ENCODE measurements around the gene TOP3B. TPM values are rescaled to one million over a fixed set of nuclear protein-coding genes. Genes with fewer than 3 reads are reported as not detected.

Gene TOP3B
- total RNA-seq, 2 experiments from 2014 or later: 45.6 to 51.6 TPM

DNA sequence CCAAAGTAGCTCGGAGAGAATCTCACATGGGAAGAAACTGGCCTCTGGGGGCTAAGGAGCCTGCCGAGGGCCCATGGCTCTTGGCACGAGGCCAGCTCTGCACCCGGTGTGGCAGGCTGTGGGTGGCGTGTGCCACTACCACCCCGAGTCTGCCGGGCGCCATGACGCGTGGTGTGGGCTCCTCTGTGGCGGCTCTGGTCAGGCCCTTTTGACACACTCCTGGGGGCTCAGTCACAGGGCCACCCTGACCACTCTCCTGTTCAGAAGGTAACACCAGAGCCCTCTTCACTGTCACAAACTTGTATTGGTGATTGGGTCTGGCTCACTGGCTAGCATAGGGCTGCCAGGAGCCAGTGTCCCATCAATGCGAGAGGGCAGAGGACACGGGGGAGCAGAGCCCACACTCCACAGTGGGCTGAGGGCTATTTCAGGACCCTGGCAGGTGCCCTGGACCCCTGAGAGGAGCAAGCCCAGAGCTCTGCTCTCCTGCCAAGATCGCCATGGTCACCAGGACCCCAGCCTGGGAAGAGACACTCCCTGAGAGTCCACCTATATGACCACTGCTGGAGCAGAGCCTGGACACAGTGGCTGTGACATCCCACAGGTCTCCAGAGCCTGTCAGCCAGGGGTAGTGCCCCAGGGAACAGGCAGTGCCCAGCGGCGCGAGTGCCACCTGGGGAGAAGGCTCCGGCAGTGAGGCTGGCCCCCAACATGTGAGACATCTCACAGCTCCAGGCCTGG is 21.3 kb downstream of the TOP3B start:
- no peaks in the 10 kb centered on the region for H3K4me1 Mint-ChIP-seq
- no peak overlapping the region for H3K4me3 Mint-ChIP-seq
- no peaks in the 10 kb centered on the region for H3K9me3 Mint-ChIP-seq
- H3K27me3 Mint-ChIP-seq: no peaks in the 10 kb centered on the region
- H3K36me3 Mint-ChIP-seq (ENCODE audit: low read depth): peaks cover 22% of the 10 kb centered on the region
- no peak for DNase-seq
- POLR2A ChIA-PET: no interaction called here
- no peak overlapping the region for H3K27ac Mint-ChIP-seq
- CTCF ChIA-PET: interaction anchor here (4.5 kb wide), 1 partner anchor 11 kb away, joined by 20 read pairs; no protein-coding TSS in a partner anchor

DNA sequence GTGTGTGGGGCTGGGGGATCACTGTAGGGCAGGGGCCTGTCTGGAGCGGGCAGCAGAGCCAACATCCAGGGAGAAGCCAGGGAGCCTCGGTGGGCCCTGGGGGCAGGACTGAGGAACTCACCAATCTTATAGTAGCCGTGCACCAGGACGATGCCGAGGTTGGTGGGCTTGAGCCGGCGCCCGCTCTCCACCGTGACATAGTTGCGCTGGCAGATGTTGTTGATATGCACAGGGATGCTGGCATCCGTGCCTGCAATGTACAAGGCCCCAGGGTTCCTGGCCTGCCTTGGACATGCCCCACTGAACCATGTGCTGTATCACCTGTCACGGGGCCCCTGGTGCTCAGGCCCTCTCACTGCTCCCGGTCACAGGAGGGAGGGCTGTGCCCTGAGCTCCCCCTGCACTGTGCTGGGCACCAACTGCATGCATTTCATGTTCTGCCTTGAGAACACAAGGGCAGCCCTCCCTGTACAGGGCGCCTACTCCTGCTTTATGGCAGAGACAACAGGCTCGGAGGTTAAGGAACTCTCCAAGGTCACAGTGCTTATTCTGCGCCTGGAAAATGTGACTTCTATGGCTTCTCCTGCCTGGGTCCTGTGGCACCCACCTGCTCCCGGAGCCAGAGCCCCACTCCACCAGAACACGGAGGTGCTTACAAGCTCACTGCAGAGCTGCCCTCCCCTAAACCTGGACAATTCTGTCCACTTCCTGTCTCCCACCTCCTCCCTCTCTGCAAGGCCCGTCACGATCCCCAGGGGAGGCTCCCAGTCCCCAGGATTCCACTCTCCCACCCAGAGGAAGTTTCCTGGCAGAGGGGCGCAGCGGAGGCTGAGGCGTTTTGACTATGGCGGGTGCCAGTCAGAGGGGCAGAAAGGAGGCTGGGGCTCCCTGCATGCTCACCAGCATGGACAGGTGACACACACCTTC is 22.1 kb downstream of the TOP3B start:
- peaks cover 19% of the 10 kb centered on the region for H3K36me3 Mint-ChIP-seq (ENCODE audit: low read depth)
- H3K4me3 Mint-ChIP-seq: no peak overlapping the region
- no peak overlapping the region for H3K27ac Mint-ChIP-seq
- H3K4me1 Mint-ChIP-seq: no peaks in the 10 kb centered on the region
- ChIA-PET CTCF (interaction anchor here (4.5 kb wide), 1 partner anchor 12 kb away, joined by 20 read pairs; no protein-coding TSS in a partner anchor), POLR2A (no interaction called here)
- no peaks in the 10 kb centered on the region for H3K9me3 Mint-ChIP-seq
- H3K27me3 Mint-ChIP-seq: no peaks in the 10 kb centered on the region
- DNase-seq: no peak

DNA sequence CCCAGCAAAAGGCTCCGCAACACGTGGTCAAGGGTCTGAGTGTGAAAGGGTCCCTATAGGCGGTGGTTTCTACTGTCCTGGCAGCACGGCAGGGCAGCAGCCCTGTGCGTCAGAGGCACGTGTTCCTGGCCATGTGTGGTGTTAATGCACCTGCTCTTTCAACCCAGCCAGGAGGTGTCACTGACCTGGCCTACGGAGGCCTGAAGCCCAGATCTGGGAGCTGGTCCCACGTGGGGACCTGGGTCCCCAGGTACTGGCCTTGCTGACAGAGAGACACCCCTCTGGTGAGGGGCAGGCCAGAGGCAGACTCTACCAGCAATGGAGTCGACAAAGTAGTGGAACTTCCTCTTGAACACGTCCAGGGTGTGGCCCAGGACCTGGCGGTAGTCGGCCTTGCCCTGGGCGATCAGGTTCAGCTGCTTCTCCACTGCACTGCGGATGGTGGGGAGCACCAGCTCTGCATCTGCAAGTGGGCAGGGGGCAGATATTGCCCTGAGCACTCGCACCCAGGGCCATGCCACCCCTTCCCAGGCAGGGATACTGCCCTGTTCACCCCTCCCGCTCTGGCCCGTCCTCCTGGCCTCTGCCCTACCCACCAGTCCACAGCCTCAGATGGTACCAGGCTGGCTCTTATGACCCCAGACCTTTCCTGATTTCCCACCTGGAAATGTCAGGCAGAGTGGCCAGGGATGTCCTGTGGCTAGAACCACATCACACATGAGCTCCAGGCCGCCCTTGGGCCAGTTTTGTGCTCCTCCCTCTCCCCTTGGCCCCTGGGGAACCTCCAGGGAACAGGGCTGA is 23.1 kb downstream of the TOP3B start:
- Mint-ChIP-seq H3K36me3 (ENCODE audit: low read depth) (peaks cover 15% of the 10 kb centered on the region), H3K4me1 (no peaks in the 10 kb centered on the region), H3K27ac (no peak overlapping the region), H3K4me3 (no peak overlapping the region), H3K9me3 (no peaks in the 10 kb centered on the region), H3K27me3 (no peaks in the 10 kb centered on the region)
- DNase-seq: no peak
- ChIA-PET POLR2A (no interaction called here), CTCF (interaction anchor here (4.5 kb wide), 1 partner anchor 13 kb away, joined by 20 read pairs; no protein-coding TSS in a partner anchor)

DNA sequence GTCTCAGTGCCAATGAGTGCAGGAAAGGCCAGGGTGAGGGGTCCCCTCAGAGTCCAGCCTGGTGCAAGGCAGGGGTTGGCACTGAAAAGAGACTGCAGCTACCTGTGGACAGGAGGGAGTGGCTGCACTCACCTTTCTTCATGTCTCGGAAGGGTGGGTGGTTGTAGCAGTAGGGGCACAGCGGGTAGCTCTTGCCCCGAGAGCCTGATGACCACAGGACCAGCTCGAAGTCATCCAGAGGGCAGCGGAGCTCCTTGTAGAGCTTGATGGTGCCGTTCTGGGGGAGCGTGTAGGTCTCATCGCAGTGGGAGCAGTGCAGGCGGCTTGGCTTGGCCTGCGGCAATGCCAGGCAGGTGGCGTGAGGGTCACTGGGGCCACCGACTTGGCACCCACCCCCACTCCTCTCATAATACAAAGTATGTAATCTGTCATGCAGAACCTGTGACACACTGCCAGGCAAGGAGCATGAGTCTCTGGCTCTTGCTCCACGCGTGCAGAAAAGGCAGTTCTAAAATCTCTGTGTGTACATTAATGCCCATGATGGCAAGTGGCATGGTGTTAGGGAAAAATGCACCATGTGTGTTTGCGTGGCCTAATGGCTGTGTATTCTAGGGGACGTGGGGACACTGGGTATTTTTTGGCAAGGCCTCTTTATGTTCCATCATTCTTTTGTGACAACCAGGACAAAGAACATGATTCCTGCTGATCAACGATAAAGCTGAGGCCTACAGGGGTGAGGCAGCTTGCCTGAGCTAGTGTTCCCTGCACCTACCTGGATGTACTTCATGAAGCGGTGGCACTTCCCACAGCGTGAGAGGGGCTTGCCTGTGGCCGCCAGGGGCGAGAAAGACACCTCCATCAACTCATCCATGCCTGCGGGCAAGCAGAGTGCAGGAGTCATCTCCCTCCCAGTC is 24.0 kb downstream of the TOP3B start:
- Mint-ChIP-seq H3K27ac (no peak overlapping the region), H3K4me1 (no peaks in the 10 kb centered on the region), H3K36me3 (ENCODE audit: low read depth) (peaks cover 12% of the 10 kb centered on the region), H3K9me3 (no peaks in the 10 kb centered on the region), H3K4me3 (no peak overlapping the region), H3K27me3 (no peaks in the 10 kb centered on the region)
- POLR2A ChIA-PET: no interaction called here
- no peak for DNase-seq
- CTCF ChIA-PET: interaction anchor here (4.5 kb wide), 1 partner anchor 14 kb away, joined by 20 read pairs; no protein-coding TSS in a partner anchor

DNA sequence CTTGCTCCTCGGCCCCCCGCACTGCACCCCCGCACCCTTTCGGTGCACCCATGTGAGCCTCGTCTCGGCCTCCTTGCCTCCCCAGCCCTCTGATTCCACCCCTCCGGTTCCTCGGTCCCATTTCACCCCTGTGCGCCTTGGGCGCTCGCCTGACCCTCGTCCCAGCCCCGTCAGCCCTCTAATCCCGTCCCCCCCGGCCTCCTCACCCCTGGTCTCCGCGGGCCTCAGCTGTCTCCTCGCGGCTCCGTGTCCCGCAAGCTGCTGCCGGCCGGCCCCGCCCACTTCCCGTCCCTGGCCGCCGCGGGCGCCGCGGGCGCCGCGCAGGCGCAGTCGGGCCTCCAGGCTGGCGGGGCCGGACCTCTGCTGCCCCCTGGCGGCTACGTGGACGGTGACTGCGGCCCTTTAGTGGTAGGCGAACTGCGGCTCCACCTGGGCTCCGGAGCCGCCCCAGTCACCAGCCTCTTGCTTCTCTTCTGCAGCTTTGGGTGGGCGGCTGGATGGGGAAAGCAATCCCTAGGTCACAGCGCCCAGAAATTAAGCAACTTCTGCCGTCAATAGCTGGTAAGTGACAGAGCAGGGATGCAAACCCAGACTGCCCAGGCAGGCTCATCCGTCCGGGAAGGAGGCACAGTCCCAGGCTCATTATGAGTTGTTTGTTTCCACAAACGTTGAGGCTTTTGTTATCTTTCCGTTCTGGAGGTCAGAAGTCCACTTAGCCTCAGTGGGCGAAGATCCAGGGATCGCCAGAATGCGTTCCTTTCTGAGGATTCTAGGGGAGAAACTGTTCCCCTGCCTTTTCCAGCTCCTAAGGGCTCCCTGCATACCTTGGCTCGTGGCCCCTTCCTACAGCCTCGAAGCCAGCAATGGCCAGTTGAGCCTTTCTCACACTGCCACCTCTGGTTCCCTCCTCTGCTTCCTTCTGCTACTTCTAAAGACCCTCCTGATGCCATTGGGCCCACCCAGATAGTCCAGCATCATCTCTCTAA is 29.7 kb downstream of the TOP3B start, which contains the start of gene PPM1F:
PPM1F (minus strand) TSS at position 263 of the 986 bp plus-strand sequence. CDS start 6,800 bp downstream, outside the sequence.
- CTCF ChIA-PET: interaction anchor here (0.6 to 5.7 kb wide), 18 partner anchors 9 to 314 kb away, joined by 3 to 73 read pairs (median 5); partner anchors contain the start of gene MAPK1
- POLR2A ChIA-PET: no interaction called here
- Mint-ChIP-seq H3K27ac (peak within 1 kb of the TSS; percentile 63), H3K4me3 (peak within 1 kb of the TSS; percentile 78), H3K4me1 (peaks cover 13% of the 10 kb centered on the region), H3K36me3 (ENCODE audit: low read depth) (peaks cover 3% of the 10 kb centered on the region), H3K9me3 (no peaks in the 10 kb centered on the region), H3K27me3 (no peaks in the 10 kb centered on the region)
- peak; percentile 87 for DNase-seq

DNA sequence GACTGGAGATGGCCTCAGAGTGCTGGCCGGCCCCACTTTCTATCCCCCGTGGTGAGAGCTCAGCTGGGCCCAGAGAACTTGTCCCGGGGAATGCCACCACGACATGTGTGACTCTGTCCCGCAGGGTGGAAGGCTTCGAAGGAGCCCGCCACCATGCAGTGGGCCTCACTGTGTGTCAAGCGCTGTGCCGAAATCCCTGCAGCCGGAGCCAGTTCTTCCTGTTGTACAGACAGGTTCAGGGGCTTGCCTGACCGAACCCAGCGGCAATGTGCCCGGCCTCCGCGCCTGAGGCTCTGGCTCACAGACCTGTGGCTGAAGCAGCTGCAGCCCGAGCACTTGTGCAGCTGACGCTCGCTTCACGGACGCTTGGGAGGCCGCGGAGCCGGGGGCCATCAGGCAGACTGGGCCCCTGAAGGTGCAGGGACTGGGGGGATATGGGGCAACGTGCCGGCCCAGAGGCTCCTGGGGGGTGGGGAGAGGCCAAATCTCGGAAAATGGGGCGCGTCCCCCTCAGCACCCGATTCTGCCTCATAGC is 30.6 kb downstream of the TOP3B start:
- ChIA-PET CTCF (interaction anchor here (0.6 to 5.7 kb wide), 16 partner anchors 8 to 298 kb away, joined by 3 to 73 read pairs (median 6); partner anchors contain the start of gene MAPK1), POLR2A (no interaction called here)
- DNase-seq: peak; percentile 37
- no peaks in the 10 kb centered on the region for H3K27me3 Mint-ChIP-seq
- H3K36me3 Mint-ChIP-seq (ENCODE audit: low read depth): peaks cover 3% of the 10 kb centered on the region
- no peaks in the 10 kb centered on the region for H3K9me3 Mint-ChIP-seq
- peak overlapping the region; percentile 60 for H3K27ac Mint-ChIP-seq
- peak overlapping the region; percentile 78 for H3K4me3 Mint-ChIP-seq
- peaks cover 13% of the 10 kb centered on the region for H3K4me1 Mint-ChIP-seq

DNA sequence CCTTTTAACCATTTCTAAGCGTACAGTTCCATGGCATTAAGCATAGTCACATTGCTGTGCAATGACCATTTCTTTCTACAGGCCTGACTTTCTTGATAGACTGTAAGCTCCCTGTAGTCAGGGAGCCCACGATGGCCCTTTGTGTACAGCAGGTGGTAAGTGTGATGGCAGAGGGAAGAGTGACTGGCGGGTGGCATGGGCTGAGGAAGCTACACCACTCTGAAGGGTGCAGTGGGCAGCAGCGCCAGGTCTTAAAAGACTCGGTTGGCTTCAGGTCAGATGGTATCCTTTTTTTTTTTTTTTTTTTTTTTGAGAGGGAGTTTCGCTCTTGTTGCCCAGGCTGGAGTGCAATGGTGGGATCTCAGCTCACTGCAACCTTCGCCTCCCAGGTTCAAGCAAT is 31.5 kb downstream of the TOP3B start:
- Mint-ChIP-seq H3K9me3 (no peaks in the 10 kb centered on the region), H3K36me3 (ENCODE audit: low read depth) (peaks cover 3% of the 10 kb centered on the region), H3K4me3 (peak overlapping the region; percentile 4), H3K27ac (no peak overlapping the region), H3K4me1 (peaks cover 13% of the 10 kb centered on the region), H3K27me3 (no peaks in the 10 kb centered on the region)
- CTCF ChIA-PET: interaction anchor here (0.6 to 5.7 kb wide), 2 partner anchors 12 to 48 kb away, joined by 3 to 73 read pairs; no protein-coding TSS in a partner anchor
- no peak for DNase-seq
- POLR2A ChIA-PET: no interaction called here

DNA sequence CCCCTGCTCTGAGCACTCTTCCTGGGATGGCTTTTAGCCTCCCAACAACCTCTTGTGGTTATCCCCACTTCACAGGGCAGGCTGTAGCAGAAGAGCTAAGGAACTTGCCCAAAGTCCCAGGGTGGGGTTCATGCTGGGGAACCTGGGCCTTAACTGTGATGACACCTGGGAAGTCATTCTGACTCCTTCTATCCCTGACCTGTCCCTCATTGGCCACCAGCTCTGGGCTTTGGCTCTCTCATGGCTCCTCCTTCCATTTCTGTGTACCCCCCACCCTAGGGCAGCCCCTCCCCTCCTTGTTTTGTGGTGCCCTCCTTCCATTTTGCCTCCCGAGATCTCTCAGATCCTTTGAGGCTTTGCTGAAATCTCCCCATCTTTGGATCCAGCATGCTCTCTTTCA is 32.6 kb downstream of the TOP3B start:
- Mint-ChIP-seq H3K27ac (no peak overlapping the region), H3K4me1 (peaks cover 13% of the 10 kb centered on the region), H3K27me3 (no peaks in the 10 kb centered on the region), H3K9me3 (no peaks in the 10 kb centered on the region), H3K4me3 (no peak overlapping the region), H3K36me3 (ENCODE audit: low read depth) (peaks cover 3% of the 10 kb centered on the region)
- DNase-seq: no peak
- CTCF ChIA-PET: interaction anchor here (5.7 kb wide), 1 partner anchor 11 kb away, joined by 73 read pairs; no protein-coding TSS in a partner anchor
- POLR2A ChIA-PET: no interaction called here

DNA sequence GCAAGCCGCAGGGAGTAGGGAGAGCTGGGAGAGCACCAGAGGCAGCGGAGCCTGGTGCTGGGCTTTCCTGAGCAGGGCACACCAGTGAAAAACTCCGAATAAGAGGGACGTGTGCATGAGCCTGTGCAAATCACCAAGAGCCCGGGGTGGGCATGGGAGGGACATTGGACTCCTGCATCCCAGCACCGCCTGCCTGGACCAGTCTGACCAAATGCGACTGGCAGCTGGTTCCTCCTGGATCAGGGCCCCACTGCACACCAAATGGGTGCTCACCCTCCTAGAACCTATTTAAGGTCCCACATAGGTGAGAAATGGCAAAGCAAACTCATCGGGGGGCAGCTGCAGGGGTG is 33.0 kb downstream of the TOP3B start:
- H3K36me3 Mint-ChIP-seq (ENCODE audit: low read depth): peaks cover 3% of the 10 kb centered on the region
- no peaks in the 10 kb centered on the region for H3K9me3 Mint-ChIP-seq
- ChIA-PET CTCF (interaction anchor here (5.7 kb wide), 1 partner anchor 10 kb away, joined by 73 read pairs; no protein-coding TSS in a partner anchor), POLR2A (no interaction called here)
- DNase-seq: no peak
- no peaks in the 10 kb centered on the region for H3K27me3 Mint-ChIP-seq
- no peak overlapping the region for H3K4me3 Mint-ChIP-seq
- H3K4me1 Mint-ChIP-seq: peaks cover 13% of the 10 kb centered on the region
- no peak overlapping the region for H3K27ac Mint-ChIP-seq

DNA sequence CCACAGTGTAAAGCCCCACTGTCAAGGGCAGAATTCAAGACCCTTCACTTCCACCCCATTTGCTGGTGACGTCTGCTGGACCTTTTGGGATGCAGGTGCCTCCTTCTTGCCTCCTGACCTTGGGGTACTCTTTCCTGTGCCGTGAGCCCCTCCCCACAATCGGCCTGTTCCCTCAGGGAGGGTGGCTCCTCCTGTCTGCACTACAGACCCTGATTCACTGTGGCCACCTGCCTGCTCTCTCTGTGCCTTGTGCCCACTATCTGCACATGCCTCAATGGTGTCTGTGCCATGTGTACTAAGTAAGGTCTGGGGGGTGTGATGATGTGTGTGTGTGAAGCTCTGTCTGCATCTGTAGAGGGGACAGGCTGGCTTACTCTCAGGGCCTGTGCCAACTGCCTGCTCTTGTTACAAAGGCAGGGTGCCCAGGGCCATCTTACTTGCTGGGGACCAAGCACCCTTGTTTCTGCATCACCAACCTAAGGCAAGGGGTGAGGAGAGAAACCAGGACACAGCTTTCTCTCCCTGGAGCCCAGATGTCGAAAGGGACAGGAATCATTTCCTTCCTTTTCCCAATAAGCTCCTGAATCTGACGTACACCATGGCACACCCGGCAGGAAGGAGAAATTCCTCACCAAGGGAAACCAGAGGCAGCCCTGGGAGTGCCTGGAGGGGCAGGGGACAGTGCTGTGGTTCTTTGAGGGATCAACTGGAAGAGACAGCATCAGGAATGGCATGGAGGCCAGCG is 33.6 kb downstream of the TOP3B start:
- ChIA-PET CTCF (interaction anchor here (5.7 kb wide), 1 partner anchor 10 kb away, joined by 73 read pairs; no protein-coding TSS in a partner anchor), POLR2A (no interaction called here)
- Mint-ChIP-seq H3K27ac (no peak overlapping the region), H3K27me3 (no peaks in the 10 kb centered on the region), H3K4me3 (no peak overlapping the region), H3K9me3 (no peaks in the 10 kb centered on the region), H3K4me1 (peaks cover 13% of the 10 kb centered on the region), H3K36me3 (ENCODE audit: low read depth) (peaks cover 3% of the 10 kb centered on the region)
- no peak for DNase-seq

All from activated CD4-positive, alpha-beta T cell treated with anti-CD3 and anti-CD28 coated beads, Interleukin-2, amount 10 ng/mL, durations not matched to agents 7 days and 5 days (primary cell).